NCI-H1417 treated with DMSO at 0.1 percent for 48 hours (cell line): ENCODE results near the gene MACROD2.
"Not testable (repeated sequence)": the region's sequence is repeated elsewhere in the genome, so short reads cannot be mapped to it uniquely, and the experiment has no call there.

Source experiments
- DNase-seq: peaks from one replicate; lab custom pipeline; 2025; lab: John Stamatoyannopoulos, UW

Gene MACROD2

DNA sequence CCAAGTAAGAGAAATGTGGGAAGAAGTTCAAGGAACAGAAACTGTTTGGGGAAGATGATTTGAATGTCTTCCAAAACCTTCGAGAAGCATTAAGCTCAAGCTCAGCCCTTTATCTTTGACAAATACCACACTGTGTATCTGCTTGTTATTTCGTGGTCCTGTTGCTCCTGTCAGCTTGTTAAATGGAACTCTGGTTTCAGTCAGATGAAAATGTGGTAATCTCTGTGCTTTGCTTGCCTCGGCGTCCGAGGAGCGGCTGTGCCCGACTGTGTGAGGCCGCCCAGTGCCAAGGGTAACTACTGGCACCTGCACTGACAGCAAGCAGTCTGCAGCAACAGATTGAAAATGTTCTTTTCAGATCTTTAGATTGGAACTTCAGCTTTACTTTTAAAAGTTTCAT is 920.0 kb downstream of the MACROD2 start:
- DNase-seq: no peak

DNA sequence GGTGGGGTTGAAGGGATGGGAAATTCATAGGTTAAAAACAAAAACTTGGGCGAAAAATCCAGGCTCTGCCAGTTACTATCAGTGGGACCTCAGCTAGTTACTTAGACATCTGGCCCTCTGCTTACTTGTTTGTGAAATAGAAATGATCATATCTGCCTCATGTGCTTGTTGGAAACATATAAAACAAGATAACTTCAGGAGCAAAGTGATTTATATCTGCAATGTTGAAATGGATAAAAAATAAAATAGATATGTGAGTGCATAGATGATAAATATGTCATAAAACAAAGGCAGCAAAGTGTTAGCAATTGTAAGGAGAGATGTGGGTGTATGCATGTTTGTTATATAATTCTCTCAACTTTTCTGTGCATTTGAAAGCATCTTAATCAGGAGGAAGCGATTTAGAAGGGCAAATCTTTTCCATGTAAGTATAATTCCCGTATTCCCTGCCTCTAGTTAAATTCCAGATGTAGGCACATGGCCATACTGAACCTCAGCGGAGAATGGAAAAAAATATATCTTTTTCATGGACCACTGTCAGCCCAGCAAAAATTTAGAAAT is 921.1 kb downstream of the MACROD2 start:
- no peak for DNase-seq

- DNase-seq: no peak
Measured at GRCh38 chr20:14918281-14918680, 923.0 kb downstream of the MACROD2 start.

GRCh38 chr20:14918976-14919375 is 923.7 kb downstream of the MACROD2 start:
- no peak for DNase-seq

DNA sequence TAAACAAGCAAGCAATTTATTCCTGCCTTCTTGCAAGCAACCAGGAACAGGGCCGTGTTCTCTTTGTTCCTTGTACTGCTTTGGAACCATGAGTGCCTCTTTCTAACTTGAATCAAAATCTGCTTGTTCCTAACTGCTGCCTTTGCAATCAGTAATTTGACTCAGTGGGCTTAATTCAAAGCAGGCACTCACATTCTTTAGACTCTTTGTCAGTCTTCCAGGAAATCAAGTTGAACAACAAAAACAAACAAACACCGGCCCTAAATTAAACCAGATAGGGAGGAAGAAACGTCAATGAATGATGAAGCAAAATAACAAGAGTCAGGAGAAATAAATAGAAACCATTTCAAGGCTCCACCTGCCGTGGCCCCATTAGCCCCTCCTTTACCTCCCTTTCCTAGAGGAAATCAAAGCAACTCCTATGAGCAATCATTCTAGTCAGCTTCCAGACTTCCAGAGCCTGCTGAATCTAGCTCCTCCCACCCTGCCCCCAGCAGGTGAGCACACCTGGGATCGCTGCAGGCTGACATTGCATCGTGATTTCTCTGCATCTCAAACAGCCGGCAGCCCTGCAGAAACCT is 924.3 kb downstream of the MACROD2 start:
- peak; percentile 73 for DNase-seq

DNA sequence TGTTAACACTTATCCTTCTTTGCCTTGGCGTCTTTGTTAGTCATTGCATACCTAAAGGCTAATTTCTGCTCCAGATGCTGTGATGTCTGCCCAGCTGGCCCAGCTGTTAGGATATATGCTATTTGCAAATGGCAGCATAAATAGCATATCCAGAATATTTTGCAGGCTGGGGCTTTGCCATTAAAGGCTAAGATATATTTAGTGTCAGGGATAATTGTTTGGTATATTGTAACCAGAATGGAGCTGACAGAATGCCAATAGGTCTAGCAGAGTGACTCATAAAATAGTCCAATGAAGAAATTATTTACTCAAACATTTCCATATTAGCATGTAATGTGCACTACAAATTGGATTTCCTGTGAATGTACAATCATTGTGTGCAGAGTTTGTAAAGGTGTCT is 926.2 kb downstream of the MACROD2 start:
- DNase-seq: no peak

- no peak for DNase-seq
Measured at GRCh38 chr20:14922503-14923267, 927.4 kb downstream of the MACROD2 start.

- DNase-seq: no peak
Measured at GRCh38 chr20:14924433-14924832, 929.1 kb downstream of the MACROD2 start.

DNA sequence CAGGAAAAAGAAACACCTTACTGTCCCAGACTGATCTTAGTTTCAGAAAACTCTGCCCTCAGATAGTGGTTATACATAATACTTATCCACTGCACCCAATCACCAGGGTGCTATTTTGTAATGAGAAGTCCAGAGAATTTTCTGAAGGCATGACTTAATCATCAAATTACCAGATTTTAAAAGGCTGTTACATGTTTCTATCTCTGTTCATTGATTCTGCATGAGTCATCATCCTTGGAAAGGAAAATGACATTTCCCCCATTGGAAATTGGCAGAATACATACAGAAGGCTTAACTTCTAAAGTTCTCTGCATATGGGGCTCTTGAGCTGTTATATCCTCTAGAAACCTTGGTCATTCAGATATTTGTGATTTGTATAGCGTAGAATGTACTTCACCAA is 930.0 kb downstream of the MACROD2 start:
- no peak for DNase-seq

DNA sequence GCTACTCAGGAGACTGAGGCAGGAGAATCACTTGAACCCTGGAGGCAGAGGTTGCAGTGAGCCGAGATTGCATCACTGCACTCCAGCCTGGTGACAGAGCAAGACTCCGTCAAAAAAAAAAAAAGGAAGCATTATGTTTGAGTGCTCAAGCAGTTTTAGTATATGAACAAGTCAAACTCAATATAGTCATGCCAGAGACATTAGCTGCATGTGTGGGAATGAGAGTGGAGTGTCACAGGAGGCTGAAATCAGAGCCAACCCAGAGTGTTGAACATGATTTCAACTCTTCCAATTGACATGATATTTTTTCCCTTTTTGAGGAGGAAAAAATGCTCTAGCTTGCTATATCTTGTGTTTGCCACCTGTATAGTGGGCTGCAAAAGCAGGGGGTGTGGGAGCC is 931.1 kb downstream of the MACROD2 start:
- DNase-seq: not testable (repeated sequence)

DNA sequence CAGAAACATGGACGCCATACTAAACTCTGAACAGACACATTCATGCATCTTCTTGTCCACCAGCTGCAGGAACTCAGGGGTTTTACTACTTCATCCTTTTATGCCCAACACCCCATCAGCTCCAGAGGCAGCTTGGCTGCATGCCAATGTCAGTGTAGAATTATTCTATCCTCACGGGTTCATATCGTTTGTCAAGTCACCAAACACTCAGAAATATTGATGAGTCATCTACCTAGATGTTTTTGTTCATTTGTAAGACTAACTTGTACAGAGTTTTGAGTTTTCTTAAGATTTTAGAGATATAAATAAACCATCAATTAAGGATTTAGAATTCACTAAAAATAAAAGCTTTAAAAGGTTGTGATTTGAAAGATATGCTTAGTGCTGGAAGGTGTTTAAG is 932.8 kb downstream of the MACROD2 start:
- no peak for DNase-seq

DNA sequence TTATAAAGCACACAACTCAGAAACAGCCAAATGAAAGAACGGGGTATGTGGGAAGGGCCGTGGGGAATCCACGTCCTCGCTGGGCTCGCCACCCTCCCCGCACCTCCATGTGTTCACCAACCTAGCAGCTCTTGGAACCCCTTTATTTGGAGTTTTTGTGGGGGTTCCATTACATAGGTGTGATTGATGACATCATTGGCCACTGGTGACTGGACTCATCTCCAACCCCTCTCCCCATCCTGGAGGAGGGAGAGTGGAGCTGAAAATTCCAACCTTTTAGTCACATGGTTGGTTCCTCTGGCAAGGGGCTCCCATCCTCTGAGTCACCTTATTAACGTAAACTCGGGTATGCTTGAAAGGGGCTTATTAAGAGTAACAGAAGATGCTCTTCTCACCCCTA is 934.1 kb downstream of the MACROD2 start:
- DNase-seq: no peak

GRCh38 chr20:14932040-14932439 is 936.7 kb downstream of the MACROD2 start:
- DNase-seq: no peak

DNA sequence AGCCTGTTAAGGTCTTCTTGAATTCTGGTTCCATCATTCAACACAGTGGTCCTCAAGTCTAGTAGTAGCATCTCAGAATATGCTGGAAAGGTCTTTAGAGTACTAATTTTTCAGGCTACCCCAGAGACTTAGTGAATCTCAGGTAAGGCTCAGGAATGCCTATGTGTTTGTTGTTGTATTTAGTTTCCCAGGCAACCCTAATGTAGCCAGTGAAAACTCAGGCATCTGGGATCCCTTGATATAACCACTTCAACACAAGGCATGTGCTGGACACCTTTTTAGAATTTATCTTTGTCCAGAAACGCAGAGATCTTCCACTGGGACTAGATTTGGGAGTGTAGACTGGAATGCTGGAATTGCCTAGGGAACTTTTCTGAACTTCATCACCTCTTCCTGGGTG is 940.0 kb downstream of the MACROD2 start:
- DNase-seq: no peak

GRCh38 chr20:14937021-14937420 is 941.7 kb downstream of the MACROD2 start:
- no peak for DNase-seq

DNA sequence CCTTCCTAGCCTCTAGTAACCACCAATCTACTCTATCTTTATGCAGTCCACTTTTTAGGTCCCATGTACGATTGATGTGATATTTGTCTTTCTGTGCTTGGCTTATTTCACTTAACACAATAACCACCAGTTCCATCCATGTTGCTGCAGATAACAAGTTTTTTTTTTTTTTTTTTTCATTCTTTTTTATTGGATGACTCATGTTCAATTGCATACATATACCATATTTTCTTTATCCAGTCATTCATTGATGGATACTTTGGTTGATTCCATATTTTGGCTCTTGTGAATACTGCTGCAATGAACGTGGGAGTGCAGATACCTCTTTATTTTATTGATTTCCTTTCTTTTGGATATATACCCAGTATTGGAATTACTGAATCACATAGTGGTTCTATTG is 942.5 kb downstream of the MACROD2 start:
- DNase-seq: no peak

DNA sequence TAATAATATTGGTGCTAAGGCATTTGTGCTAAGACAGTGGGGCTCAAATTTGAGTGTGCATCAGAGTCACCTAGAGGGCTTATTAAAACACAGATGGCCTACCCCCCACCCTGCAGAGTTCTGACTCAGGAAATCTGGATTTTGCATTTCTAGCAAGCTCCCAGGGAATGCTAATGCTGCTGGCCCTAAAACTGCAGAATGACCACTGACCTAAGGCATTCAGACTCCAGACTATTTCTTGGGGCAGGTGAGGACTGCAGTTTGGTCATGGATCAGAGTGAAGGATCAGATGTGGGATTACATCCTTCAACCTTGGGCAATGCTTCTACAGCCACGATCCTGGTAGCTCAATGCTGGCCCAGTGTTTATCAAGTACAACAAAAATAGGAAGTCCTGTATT is 952.2 kb downstream of the MACROD2 start:
- no peak for DNase-seq

DNA sequence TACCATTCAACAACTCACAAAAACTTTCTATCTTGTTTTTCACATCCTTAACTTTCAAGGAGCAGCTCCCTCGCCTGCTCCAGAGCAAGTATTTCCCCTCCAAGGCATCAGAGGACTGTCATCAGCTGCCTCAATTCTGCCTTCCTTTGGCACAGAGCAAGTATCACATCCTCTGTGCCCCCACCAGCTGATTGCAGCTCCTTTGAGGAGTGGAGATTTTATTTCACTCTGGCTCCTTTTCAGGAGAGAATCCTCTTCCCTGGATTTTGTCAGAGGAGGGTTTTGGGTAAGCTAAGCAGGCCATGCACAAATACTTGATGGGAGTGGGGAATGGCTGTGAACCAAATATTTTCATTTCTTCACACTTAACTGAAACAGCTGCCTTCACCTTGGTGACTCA is 952.6 kb downstream of the MACROD2 start:
- no peak for DNase-seq

GRCh38 chr20:14948416-14948815 is 953.1 kb downstream of the MACROD2 start:
- DNase-seq: no peak

DNA sequence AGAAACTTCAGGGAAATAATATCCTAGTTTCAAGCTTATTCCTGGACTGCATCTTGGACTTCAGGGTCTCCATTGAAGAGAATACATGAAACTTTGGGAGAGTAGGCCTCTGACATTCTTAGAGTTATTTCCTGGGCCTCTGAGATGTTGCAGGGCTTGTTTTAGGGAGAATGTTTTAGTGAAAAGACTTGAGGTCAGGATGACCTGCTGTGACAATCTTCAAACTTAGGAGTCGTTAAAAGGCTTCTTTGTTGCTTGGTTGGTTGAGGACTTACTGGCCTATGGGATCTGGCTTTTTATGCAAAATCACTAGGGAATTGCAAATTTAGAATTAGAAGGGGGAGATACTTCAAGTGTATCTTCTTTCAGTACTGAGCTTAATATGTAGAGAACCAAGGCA is 955.3 kb downstream of the MACROD2 start:
- no peak for DNase-seq

GRCh38 chr20:14951105-14951504 is 955.8 kb downstream of the MACROD2 start:
- DNase-seq: no peak

DNA sequence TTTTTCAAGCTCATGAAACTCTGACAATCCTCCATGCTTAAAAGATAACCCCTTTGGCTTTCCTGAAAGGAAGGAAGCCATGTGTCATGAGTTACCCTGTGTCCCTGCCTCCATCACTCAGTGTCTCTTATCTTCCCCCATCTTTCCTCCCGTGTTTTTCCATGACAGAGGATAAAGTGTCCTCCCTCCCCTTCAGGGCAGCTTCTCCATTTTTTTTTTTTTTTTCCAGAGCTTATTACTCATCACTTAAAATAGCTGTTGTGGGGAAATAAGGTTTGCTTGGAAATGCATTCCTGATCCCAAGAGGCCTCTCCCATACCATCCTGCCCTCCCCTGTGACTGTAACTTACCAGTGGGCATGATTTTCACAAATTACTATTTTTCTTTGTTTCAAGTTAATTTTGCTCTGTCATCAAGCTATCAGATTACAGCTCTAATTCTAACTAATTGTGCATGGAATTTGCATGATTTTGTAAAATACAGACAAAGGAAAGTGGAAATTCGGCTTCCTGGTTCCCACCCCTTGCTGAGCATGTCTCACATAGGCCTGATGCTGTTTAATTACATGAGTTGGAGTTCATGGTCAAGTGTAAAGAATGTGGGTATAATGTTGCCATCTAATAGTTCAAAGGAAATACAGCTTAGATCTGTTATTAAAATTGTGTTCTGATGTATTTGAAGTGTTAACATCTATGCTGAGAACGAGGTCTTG is 956.5 kb downstream of the MACROD2 start:
- DNase-seq: no peak

DNA sequence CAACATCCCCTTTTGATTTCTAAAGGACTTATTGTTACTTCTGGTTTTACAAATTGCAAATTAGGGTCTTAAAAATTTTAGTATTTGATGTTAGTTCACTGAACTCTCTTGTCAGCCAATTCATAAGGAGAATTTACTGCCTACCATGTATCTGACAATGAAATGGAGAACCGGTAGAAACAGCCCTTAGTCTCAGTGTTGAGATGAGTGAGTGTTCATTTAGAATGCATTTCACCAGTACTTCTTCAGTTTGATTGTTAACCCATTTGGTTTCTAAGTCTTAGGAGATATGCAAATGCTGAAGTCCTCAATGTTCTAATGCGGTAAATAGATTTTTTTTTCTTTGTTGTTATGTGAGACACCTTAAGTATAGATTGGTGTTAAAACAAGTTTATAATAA is 958.4 kb downstream of the MACROD2 start:
- DNase-seq: no peak
